Esophagus squamous epithelium (tissue), 5 donors: ENCODE results near the gene CDC6. TPM values are rescaled to one million over a fixed set of nuclear protein-coding genes. Genes with fewer than 3 reads are reported as not detected.
A peak's percentile ranks its signal among the peaks of the same experiment; 100 is the strongest.

Experiments
- DNase-seq: peaks from one replicate; lab custom pipeline; 2025; lab: John Stamatoyannopoulos, UW
- H3K27ac ChIP-seq, 4 donors: fragments of 200-600 bp; sonication (generic); one replicate each; pipeline ENCODE4 v1.5.1; 2016 to 2019; ENCODE audit warnings: mild to moderate bottlenecking in 1 of 4
- H3K27me3 ChIP-seq, 4 donors: fragments of 200-600 bp; sonication (generic); 1 replicate in 3 of 4; 2 replicates in 1 of 4; pipeline versions ENCODE4 v1.5.1 to v1.6.0; 2017 to 2021; ENCODE audit warnings: antibody characterized with exemption in 1 of 4
- H3K36me3 ChIP-seq, 3 donors: fragments of 200-600 bp; sonication (generic); one replicate each; pipeline ENCODE4 v1.5.1; 2016 to 2019
- H3K4me1 ChIP-seq, 3 donors: fragments of 200-600 bp; sonication (generic); one replicate each; pipeline ENCODE4 v1.5.1; 2017 to 2019
- H3K4me3 ChIP-seq, 4 donors: fragments of 200-600 bp; sonication (generic); 1 replicate in 3 of 4; 2 replicates in 1 of 4; pipeline ENCODE4 v1.5.1; 2016 to 2019; ENCODE audit warnings: mild to moderate bottlenecking in 2 of 4, moderate library complexity in 1 of 4
- H3K9me3 ChIP-seq, 3 donors: fragments of 200-600 bp; sonication (generic); one replicate each; pipeline ENCODE4 v1.5.1; 2016 to 2019
- POLR2A ChIP-seq, 4 donors: fragments of 450-650 bp; IDR thresholded peaks; one replicate each; pipeline ENCODE4 v1.6.1; 2017; ENCODE audit warnings: antibody characterized with exemption in 4 of 4, mild to moderate bottlenecking in 4 of 4, moderate library complexity in 3 of 4
- WGBS, 2 donors: methylation state at CpG; one replicate each; pipeline ENCODE4 v1.1.5; 2018; 5-methylcytosine and 5-hydroxymethylcytosine counted together
- intact Hi-C: fragments of 100-400 bp; cut with DNase I; formaldehyde crosslinking; loops from one replicate; pipeline ENCODE4 v1.15.0; 2022
- total RNA-seq, 4 donors: library from RNA; depleted of rRNA; stranded (reverse); fragments of >200 nt; gene quantifications; one replicate each; pipeline ENCODE4 v1.1.0, GENCODE V29; 2016
- TF ChIP-seq, protein P1 (sequence below), 6 experiments: fragments of 450-650 bp in 4 of 6; fragments of 200-600 bp in 2 of 6; sonication (generic) in 2 of 6; IDR thresholded peaks; one replicate each; pipeline ENCODE4 v1.5.1; 2016 to 2019; ENCODE audit warnings: antibody characterized with exemption in 6 of 6, mild to moderate bottlenecking in 4 of 6, moderate library complexity in 4 of 6
- donor health status: DM: yes; HTN: yes; CAD: no.

CDC6 gene
- total RNA-seq, 4 donors from 2014 or later = 2.9 to 17.8 (median 9.8) TPM

DNA sequence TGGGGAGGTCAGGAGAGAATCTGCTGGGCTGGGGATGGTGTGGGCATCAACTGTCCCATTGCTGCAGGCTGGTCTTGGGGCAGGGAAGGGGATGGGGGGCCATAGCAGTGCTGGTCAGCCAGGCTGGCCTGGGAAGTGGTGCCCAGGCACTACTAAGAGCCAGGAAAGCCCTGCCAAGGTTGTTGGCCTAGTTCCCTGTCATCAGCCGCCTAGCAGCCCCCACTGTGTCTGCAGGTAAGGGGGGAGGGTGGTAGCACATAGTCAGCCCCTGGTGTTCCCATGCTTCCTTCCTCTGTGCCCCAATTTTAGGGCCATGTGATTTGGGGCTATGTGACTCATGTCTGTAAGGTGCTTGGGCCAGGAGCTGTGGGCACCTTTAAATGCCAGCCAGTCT, 59.1 kb downstream of the CDC6 start:
- H3K36me3 ChIP-seq = peaks cover 0 to 13% (median 0%) of the 10 kb centered on the region in 3 donors
- intact Hi-C loops = no loop called here
- H3K4me1 ChIP-seq = peaks cover 75 to 99% (median 82%) of the 10 kb centered on the region in 3 donors
- peak overlapping the region in 1 of 4 donors; percentile 84 for H3K4me3 ChIP-seq
- WGBS, 2 donors = no CpG with 5 or more reads among the region's 1 CpG
- H3K27ac ChIP-seq = peak overlapping the region; percentile 86 to 98 (median 94)
- DNase-seq = no peak
- H3K27me3 ChIP-seq = no peaks in the 10 kb centered on the region
- H3K9me3 ChIP-seq = no peaks in the 10 kb centered on the region
- TF ChIP-seq POLR2A (IDR thresholded peaks at IDR 0.05) = no peak
- TF ChIP-seq, protein P1, sequence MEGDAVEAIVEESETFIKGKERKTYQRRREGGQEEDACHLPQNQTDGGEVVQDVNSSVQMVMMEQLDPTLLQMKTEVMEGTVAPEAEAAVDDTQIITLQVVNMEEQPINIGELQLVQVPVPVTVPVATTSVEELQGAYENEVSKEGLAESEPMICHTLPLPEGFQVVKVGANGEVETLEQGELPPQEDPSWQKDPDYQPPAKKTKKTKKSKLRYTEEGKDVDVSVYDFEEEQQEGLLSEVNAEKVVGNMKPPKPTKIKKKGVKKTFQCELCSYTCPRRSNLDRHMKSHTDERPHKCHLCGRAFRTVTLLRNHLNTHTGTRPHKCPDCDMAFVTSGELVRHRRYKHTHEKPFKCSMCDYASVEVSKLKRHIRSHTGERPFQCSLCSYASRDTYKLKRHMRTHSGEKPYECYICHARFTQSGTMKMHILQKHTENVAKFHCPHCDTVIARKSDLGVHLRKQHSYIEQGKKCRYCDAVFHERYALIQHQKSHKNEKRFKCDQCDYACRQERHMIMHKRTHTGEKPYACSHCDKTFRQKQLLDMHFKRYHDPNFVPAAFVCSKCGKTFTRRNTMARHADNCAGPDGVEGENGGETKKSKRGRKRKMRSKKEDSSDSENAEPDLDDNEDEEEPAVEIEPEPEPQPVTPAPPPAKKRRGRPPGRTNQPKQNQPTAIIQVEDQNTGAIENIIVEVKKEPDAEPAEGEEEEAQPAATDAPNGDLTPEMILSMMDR (IDR thresholded peaks at IDR 0.05) = no peak

DNA sequence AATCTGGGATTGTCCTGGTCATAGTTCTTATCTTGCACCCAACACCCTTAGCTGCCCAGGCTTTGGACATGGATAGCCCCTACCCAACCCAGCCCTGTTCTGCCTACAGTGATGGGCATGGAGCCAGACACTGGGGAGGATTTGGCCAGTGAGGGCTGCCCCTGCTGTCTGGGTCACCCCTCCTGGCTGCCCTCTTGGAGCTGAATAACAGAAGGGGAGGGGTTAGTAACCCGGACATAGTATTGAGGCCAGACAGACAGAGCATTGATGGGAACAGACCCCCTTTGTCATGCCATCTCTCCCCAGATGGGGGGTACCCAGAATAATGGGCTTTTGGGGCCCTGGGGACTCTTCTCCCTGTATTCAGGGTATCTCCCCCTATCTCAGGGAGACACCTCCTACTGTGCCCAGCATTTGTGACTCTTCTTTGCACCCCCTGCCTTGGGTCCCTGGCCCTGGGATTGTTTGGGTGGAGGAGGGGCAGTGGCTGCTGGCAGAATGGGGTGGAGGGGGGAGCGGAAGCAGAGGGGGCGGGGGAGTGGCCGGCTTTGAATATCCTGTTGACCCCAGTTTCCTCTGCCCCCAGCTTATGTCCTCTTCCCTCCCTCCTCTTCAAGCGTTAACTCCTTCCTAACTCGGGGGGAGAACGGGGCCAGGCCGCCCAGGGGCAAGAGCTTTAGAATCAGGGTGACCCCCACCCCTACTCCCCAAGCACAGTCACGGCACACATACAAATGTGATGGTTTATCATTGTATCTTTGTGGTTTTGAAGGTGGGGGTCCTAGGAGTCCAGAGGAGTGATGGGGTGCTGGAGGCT, 59.8 kb downstream of the CDC6 start:
- DNase-seq = no peak
- peak overlapping the region in 2 of 4 donors; percentile 5 to 26 for H3K4me3 ChIP-seq
- H3K27me3 ChIP-seq = no peaks in the 10 kb centered on the region
- TF ChIP-seq, protein P1 (IDR thresholded peaks at IDR 0.05) = no peak
- TF ChIP-seq POLR2A (IDR thresholded peaks at IDR 0.05) = no peak
- intact Hi-C loops = no loop called here
- H3K36me3 ChIP-seq = peaks cover 0 to 20% (median 7%) of the 10 kb centered on the region in 3 donors
- 59 to 73% methylated on average over 4 to 8 of the region's 9 CpGs for WGBS, 2 donors
- H3K9me3 ChIP-seq = no peaks in the 10 kb centered on the region
- peak overlapping the region; percentile 24 to 98 (median 94) for H3K27ac ChIP-seq
- peaks cover 75 to 100% (median 82%) of the 10 kb centered on the region in 3 donors for H3K4me1 ChIP-seq

DNA sequence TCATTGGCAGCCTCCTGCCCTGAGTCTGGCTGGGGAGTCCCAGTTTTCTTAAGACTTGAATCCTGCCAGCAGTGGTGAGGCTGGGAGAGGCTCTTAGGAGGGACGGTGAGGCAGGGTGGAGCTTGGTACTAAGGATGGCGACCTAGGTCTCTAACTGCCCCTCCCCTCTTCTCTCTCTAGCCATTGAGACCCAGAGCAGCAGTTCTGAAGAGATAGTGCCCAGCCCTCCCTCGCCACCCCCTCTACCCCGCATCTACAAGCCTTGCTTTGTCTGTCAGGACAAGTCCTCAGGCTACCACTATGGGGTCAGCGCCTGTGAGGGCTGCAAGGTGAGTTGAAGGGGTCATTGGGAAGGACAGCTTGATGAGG, 60.4 kb downstream of the CDC6 start:
- H3K4me1 ChIP-seq = peaks cover 71 to 100% (median 76%) of the 10 kb centered on the region in 3 donors
- H3K27ac ChIP-seq = peak overlapping the region; percentile 24 to 98 (median 94)

DNA sequence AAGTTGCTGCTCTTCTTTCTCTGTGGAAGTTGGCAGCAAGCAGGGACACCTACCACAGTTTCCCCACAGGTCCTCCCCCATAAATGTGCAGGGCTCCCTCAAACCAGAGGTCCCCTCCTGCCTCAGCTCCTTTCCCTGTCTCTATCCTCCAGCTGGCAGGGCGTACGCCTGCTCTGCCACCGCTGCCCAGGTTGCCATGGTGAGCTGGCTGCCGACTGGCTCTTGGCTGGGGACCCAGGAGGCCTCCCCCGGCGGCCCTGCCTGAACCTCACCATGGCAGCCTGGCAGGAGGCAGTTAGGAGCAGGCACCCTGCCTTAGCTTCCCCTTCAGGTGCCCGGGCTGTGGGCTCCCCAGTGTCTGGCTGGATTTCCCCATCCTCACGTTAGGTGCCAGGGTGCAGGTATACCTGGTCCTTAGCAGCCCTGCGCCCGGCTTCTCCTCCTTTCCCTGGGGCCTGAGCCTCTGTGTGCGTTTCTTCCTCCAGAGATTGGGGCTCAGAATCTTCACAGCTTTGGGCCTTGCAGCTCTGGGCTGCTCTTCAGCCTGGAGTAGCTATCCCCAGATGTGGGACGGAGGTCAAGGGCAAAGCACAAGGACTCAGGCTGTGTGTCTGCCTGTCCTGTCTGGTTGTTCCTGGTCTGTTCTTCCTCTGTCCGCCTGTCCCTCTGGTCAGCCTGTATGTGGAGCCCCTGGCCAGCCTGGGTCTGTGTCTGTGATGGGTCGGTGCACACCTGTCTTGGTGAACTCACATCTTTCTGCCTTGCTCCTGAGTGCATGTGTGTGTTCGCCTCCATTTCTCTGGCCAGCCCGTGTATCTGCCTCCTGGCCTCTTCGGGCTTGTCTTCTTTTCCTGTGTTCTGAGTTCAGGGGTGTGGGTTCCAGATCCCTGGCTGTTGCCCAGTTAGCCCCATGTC, 61.1 kb downstream of the CDC6 start:
- peaks cover 0 to 33% (median 11%) of the 10 kb centered on the region in 3 donors for H3K36me3 ChIP-seq

More for the DNA sequence above, 60.4 kb downstream of the CDC6 start:
- intact Hi-C loops = no loop called here
- WGBS, 2 donors = 20 to 48% methylated on average over 1 to 2 of the region's 5 CpGs
- H3K36me3 ChIP-seq = peaks cover 0 to 26% (median 11%) of the 10 kb centered on the region in 3 donors
- peak overlapping the region in 2 of 4 donors; percentile 5 to 26 for H3K4me3 ChIP-seq
- no peaks in the 10 kb centered on the region for H3K9me3 ChIP-seq
- no peak for DNase-seq
- TF ChIP-seq POLR2A (IDR thresholded peaks at IDR 0.05) = no peak
- TF ChIP-seq, protein P1 (IDR thresholded peaks at IDR 0.05) = no peak
- no peaks in the 10 kb centered on the region for H3K27me3 ChIP-seq

More for the DNA sequence above, 61.1 kb downstream of the CDC6 start:
- no peaks in the 10 kb centered on the region for H3K27me3 ChIP-seq
- WGBS, 2 donors = 27 to 29% methylated on average over 7 to 10 of the region's 17 CpGs
- H3K4me1 ChIP-seq = peaks cover 67 to 93% (median 69%) of the 10 kb centered on the region in 3 donors
- H3K9me3 ChIP-seq = no peaks in the 10 kb centered on the region
- H3K27ac ChIP-seq = peak overlapping the region; percentile 42 to 98 (median 94)
- TF ChIP-seq, protein P1 (IDR thresholded peaks at IDR 0.05) = no peak
- no peak for TF ChIP-seq POLR2A (IDR thresholded peaks at IDR 0.05)
- intact Hi-C loops = no loop called here
- no peak for DNase-seq
- peak overlapping the region in 1 of 4 donors; percentile 8 for H3K4me3 ChIP-seq
